ENCODE results near the gene FTH1. TPM values are rescaled to one million over a fixed set of nuclear protein-coding genes. Genes with fewer than 3 reads are reported as not detected.

The FTH1 gene
- total and polyA plus RNA-seq, 2 of the 4 experiments (the other 2 are of a cell fraction): 344 to 2,516 TPM

DNA sequence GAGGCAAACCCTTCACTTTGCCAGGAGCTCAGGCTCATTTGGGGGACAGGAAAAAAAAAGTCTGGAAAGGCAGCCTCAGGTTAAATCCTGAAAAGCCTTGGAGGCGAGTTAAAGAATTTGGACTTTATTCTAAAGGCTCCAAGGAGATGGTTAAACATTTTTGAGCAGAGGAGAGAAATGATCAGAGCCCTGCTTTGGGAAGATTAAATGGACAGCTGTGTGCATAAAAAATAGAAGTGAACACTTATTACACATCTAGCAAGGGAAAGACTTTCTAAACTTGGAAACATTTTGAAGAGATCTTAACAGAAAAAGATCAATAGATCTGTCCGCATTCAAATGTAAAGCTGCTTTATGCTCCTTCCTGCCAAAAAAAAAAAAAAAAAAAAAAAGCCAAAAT, 41.7 kb downstream of the FTH1 start:
- no peak overlapping the region for H4K91ac ChIP-seq (ENCODE audit: insufficient read depth, low read depth, low read length)
- no peak overlapping the region for H3K4me3 ChIP-seq (ENCODE audit: insufficient read depth, low read depth, low read length)
- H3K23ac ChIP-seq (ENCODE audit: low read depth, low read length): no peak overlapping the region
- H2BK120ac ChIP-seq (ENCODE audit: low read depth, low read length): no peak overlapping the region
- in situ Hi-C loops (cut with MboI; ENCODE audit: low sequenced_read_pairs): no loop called here
- ChIA-PET POLR2A (ENCODE audit: unreplicated experiment) (interaction anchor here (0.7 kb wide), 1 partner anchor 8 kb away, joined by 4 read pairs; no protein-coding TSS in a partner anchor), CTCF (interaction anchor here (1.7 kb wide), 1 partner anchor 156 kb away, joined by 7 read pairs; no protein-coding TSS in a partner anchor)
- TF ChIP-seq POLR2A (IDR thresholded peaks at IDR 0.05; ENCODE audit: low read depth, low read length) (no peak), RCOR1 (IDR thresholded peaks at IDR 0.05; ENCODE audit: insufficient replicate concordance, low read length) (no peak), RFX5 (IDR thresholded peaks at IDR 0.05; ENCODE audit: low read depth, low read length) (no peak), NFE2L2 (IDR thresholded peaks at IDR 0.05; ENCODE audit: low read depth, low read length) (no peak), CTCF (conservative IDR thresholded peaks at IDR 0.05; ENCODE audit: low read depth, low read length) (no peak), SMC3 (IDR thresholded peaks at IDR 0.05; ENCODE audit: low read depth, low read length) (no peak), MXI1 (IDR thresholded peaks at IDR 0.05; ENCODE audit: borderline replicate concordance, low read depth, low read length) (no peak), CHD1 (IDR thresholded peaks at IDR 0.05; ENCODE audit: low read depth, low read length) (no peak), MAZ (IDR thresholded peaks at IDR 0.05; ENCODE audit: borderline replicate concordance, low read depth, low read length) (no peak), ELK1 (IDR thresholded peaks at IDR 0.05; ENCODE audit: borderline replicate concordance, low read depth, low read length) (no peak), MAFK (IDR thresholded peaks at IDR 0.05; ENCODE audit: low read depth, low read length) (no peak), RAD21 (IDR thresholded peaks at IDR 0.05; ENCODE audit: low read length) (no peak), BHLHE40 (IDR thresholded peaks at IDR 0.05; ENCODE audit: low read depth, low read length) (no peak), CEBPB (IDR thresholded peaks at IDR 0.05; ENCODE audit: low read depth, low read length) (no peak), FOS (IDR thresholded peaks at IDR 0.05; ENCODE audit: low read depth, low read length) (no peak)
- TF ChIP-seq, protein P1, sequence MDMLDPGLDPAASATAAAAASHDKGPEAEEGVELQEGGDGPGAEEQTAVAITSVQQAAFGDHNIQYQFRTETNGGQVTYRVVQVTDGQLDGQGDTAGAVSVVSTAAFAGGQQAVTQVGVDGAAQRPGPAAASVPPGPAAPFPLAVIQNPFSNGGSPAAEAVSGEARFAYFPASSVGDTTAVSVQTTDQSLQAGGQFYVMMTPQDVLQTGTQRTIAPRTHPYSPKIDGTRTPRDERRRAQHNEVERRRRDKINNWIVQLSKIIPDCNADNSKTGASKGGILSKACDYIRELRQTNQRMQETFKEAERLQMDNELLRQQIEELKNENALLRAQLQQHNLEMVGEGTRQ (IDR thresholded peaks at IDR 0.05; ENCODE audit: low read depth, low read length): no peak
- no peak overlapping the region for H4K5ac ChIP-seq (ENCODE audit: low read depth, low read length)
- H3K18ac ChIP-seq (ENCODE audit: low read depth, low read length): no peak overlapping the region
- H2AFZ ChIP-seq (replicated peaks; ENCODE audit: low read length, poor library complexity): no peak overlapping the region
- H3K14ac ChIP-seq (replicated peaks; ENCODE audit: low read depth, low read length): no peak overlapping the region
- no peak for DNase-seq
- H3K4ac ChIP-seq (ENCODE audit: low read depth, low read length): no peak overlapping the region
- dilution Hi-C loops (cut with HindIII; ENCODE audit: low sequenced_read_pairs, unreplicated experiment): no loop called here
- H3K36me3 ChIP-seq (ENCODE audit: control insufficient read depth, insufficient read depth, low read length): no peaks in the 10 kb centered on the region
- BruUV-seq (replicated peaks): no TSS peak
- H3K27ac ChIP-seq (ENCODE audit: insufficient read depth, low read length): no peak overlapping the region
- no peak overlapping the region for H2BK20ac ChIP-seq (ENCODE audit: low read depth, low read length)
- H3K9ac ChIP-seq (ENCODE audit: low read depth, low read length): no peak overlapping the region
- no CpG with 5 or more reads among the region's 2 CpGs for WGBS, 2 experiments (ENCODE audit: extremely low coverage in 2 of 2, insufficient read length in 1 of 2)
- no peak overlapping the region for H3K56ac ChIP-seq (ENCODE audit: extremely low read depth, insufficient read depth, low read length)
- H2BK15ac ChIP-seq (ENCODE audit: low read depth, low read length): no peak overlapping the region
- peaks cover 16% of the 10 kb centered on the region; the same call in 1 of the 2 replicates for H3K4me1 ChIP-seq (ENCODE audit: control insufficient read depth, insufficient read depth, low read length)
- H3K27me3 ChIP-seq (ENCODE audit: control insufficient read depth, insufficient read depth, low read length): peaks cover 4% of the 10 kb centered on the region
- H4K8ac ChIP-seq (ENCODE audit: low read depth in 2 of 2, low read length in 2 of 2): no peak overlapping the region
- no peak for ATAC-seq (ENCODE audit: low read depth)
- no peaks in the 10 kb centered on the region for H3K79me1 ChIP-seq (ENCODE audit: low read depth in 1 of 2, low read length in 2 of 2)
- H2AK5ac ChIP-seq (ENCODE audit: low read depth, low read length): no peak overlapping the region
- no peak overlapping the region for H2BK5ac ChIP-seq (ENCODE audit: low read depth, low read length, poor library complexity, severe bottlenecking)
- H2AK9ac ChIP-seq (replicated peaks; ENCODE audit: low read depth, low read length, poor library complexity): no peak overlapping the region
- H4K20me1 ChIP-seq (ENCODE audit: insufficient read depth, low read length): no peaks in the 10 kb centered on the region
- H3K9me1 ChIP-seq (ENCODE audit: insufficient read depth, low read length): no peaks in the 10 kb centered on the region
- no peaks in the 10 kb centered on the region for H3K9me3 ChIP-seq (ENCODE audit: control insufficient read depth, insufficient read depth, low read length)
- intact Hi-C loops (cut with micrococcal nuclease): no loop called here
- H3K4me2 ChIP-seq (ENCODE audit: low read depth, low read length): no peak overlapping the region

All from IMR-90 (cell line).